K562 (cell line): ENCODE measurements around the gene EEF1A1. TPM values are rescaled to one million over a fixed set of nuclear protein-coding genes. Genes with fewer than 3 reads are reported as not detected.

Experiments
- ATAC-seq: fragments of 200-7000 bp; cut with Tn5 transposase; 3 replicates; pipeline ENCODE4 v1.9.1; 2020; ENCODE audit warnings: moderate library complexity
- BruUV-seq: library from RNA; stranded (reverse); fragments of 400-500 nt; replicated peaks from 2 replicates; lab custom pipeline; 2021; lab: Mats Ljungman, UMichigan
- CTCF ChIA-PET: fragments of 300-600 bp; formaldehyde crosslinking; extraction: SDS; loops from one replicate; lab custom pipeline; 2021; ENCODE audit warnings: low intra/inter-chr PET ratio; lab: Yijun Ruan, JAX
- POLR2A ChIA-PET: fragments of 300-600, 350-650 bp; sonication (Branson Sonifier 250); formaldehyde crosslinking; extraction: SDS; loops from one replicate; lab custom pipeline; 2021; ENCODE audit warnings: antibody characterized with exemption, inconsistent platforms; lab: Yijun Ruan, JAX
- DNase-seq, 4 experiments: peaks; one replicate each; pipeline versions ENCODE4 v3.0.0 to v3.0.0-alpha.2; 2011 to 2018; ENCODE audit warnings: low spot score in 3 of 4, mixed read lengths in 3 of 4; ENCODE audit errors: extremely low read depth in 1 of 4
- FAIRE-seq: peaks from 2 replicates; lab custom pipeline; 2011; peaks lifted over from hg19 to GRCh38; lab: Jason Lieb, UNC
- H2AFZ ChIP-seq: 2 replicates; pipeline ENCODE4 v1.6.0; 2011; ENCODE audit warnings: low read depth, low read length, control low read depth, inconsistent platforms
- H3K27ac ChIP-seq: fragments of 200-600 bp; 3 replicates; pipeline ENCODE4 v1.8.0; 2011; ENCODE audit warnings: low read depth, mild to moderate bottlenecking, control low read depth, inconsistent platforms, low read length, moderate library complexity, mixed read lengths; ENCODE audit errors: extremely low read depth
- H3K27me3 ChIP-seq, 2 experiments: fragments of 300-600 bp in 1 of 2; 2 replicates in 1 of 2; 3 replicates in 1 of 2; pipeline versions ENCODE4 v1.6.0 to v1.8.0; 2011; ENCODE audit warnings: inconsistent platforms in 2 of 2, low read length in 2 of 2, mild to moderate bottlenecking in 1 of 2, mixed read lengths in 1 of 2, moderate library complexity in 1 of 2; ENCODE audit not compliant: control insufficient read depth in 2 of 2, insufficient read depth in 2 of 2
- H3K36me3 ChIP-seq: fragments of 300-600 bp; 3 replicates; pipeline ENCODE4 v1.8.0; 2011; ENCODE audit warnings: mild to moderate bottlenecking, low read length, inconsistent platforms; ENCODE audit not compliant: control insufficient read depth, insufficient read depth
- H3K4me1 ChIP-seq, 2 experiments: fragments of 200-600 bp in 1 of 2; replicated peaks in 1 of 2; 2 replicates in 1 of 2; 3 replicates in 1 of 2; pipeline versions ENCODE4 v1.5.1 to v1.8.0; 2011; ENCODE audit warnings: inconsistent platforms in 2 of 2, low read length in 2 of 2, mild to moderate bottlenecking in 1 of 2, mixed read lengths in 1 of 2, moderate library complexity in 1 of 2; ENCODE audit not compliant: control insufficient read depth in 2 of 2, insufficient read depth in 2 of 2
- H3K4me2 ChIP-seq: 2 replicates; pipeline ENCODE4 v1.6.1; 2011; ENCODE audit warnings: low read length, control low read depth, inconsistent platforms, mixed read lengths; ENCODE audit not compliant: insufficient read depth
- H3K4me3 ChIP-seq: fragments of 200-600 bp; sonication (generic), shearing (Covaris generic); 2 replicates; pipeline ENCODE4 v1.5.1; 2016; ENCODE audit warnings: control low read depth, inconsistent platforms
- H3K79me2 ChIP-seq: fragments of 200-600 bp; 3 replicates; pipeline ENCODE4 v1.8.0; 2011; ENCODE audit warnings: low read length, inconsistent platforms; ENCODE audit not compliant: control insufficient read depth, insufficient read depth
- H3K9ac ChIP-seq, 2 experiments: 2 replicates each; pipeline versions ENCODE4 v1.6.0 to v1.6.1; 2011; ENCODE audit warnings: low read depth in 2 of 2, low read length in 2 of 2, control low read depth in 1 of 2, inconsistent platforms in 1 of 2, mild to moderate bottlenecking in 1 of 2, mixed read lengths in 1 of 2; ENCODE audit not compliant: insufficient read depth in 1 of 2
- H3K9me1 ChIP-seq: one replicate; pipeline ENCODE4 v1.6.0; 2011; ENCODE audit warnings: inconsistent platforms, mild to moderate bottlenecking, low read length, moderate library complexity; ENCODE audit not compliant: control insufficient read depth, insufficient read depth
- H3K9me3 ChIP-seq: replicated peaks from 2 replicates; pipeline ENCODE4 v1.5.1; 2011; ENCODE audit warnings: low read depth, low read length, inconsistent platforms; ENCODE audit not compliant: control insufficient read depth, insufficient read depth
- H4K20me1 ChIP-seq: replicated peaks from 2 replicates; pipeline ENCODE4 v1.6.1; 2011; ENCODE audit warnings: low read length, inconsistent platforms, mixed read lengths; ENCODE audit not compliant: control insufficient read depth, insufficient read depth
- ARID1B ChIP-seq: fragments of 450-650 bp; IDR thresholded peaks from 2 replicates; pipeline ENCODE4 v1.6.1; 2016; ENCODE audit warnings: antibody characterized with exemption, mild to moderate bottlenecking, inconsistent platforms
- EP400 ChIP-seq: fragments of 450-650 bp; IDR thresholded peaks from 2 replicates; pipeline ENCODE4 v1.6.1; 2017; ENCODE audit warnings: antibody characterized with exemption, mild to moderate bottlenecking, moderate library complexity
- HNRNPLL ChIP-seq: fragments of 200-400 bp; formaldehyde crosslinking; IDR thresholded peaks from 2 replicates; pipeline ENCODE4 v1.6.1; 2017; ENCODE audit warnings: low read length, low read depth, mild to moderate bottlenecking; ENCODE audit not compliant: poor library complexity, severe bottlenecking
- KAT7 ChIP-seq: sonication (generic); formaldehyde crosslinking; IDR thresholded peaks from 2 replicates; pipeline ENCODE4 v1.8.0; 2022; ENCODE audit warnings: missing genetic modification reagents, mild to moderate bottlenecking, borderline replicate concordance
- NONO ChIP-seq, 2 experiments: fragments of 200-400 bp in 1 of 2; fragments of 450-650 bp in 1 of 2; formaldehyde crosslinking in 1 of 2; IDR thresholded peaks; 2 replicates each; pipeline ENCODE4 v1.6.1; 2017; ENCODE audit warnings: low read depth in 2 of 2, mild to moderate bottlenecking in 2 of 2, moderate library complexity in 2 of 2, low read length in 1 of 2
- NR2F6 ChIP-seq: fragments of 450-650 bp; formaldehyde crosslinking; IDR thresholded peaks from 2 replicates; pipeline ENCODE4 v1.4.0; 2020; ENCODE audit warnings: mild to moderate bottlenecking
- SIX5 ChIP-seq, 2 experiments: IDR thresholded peaks; 2 replicates each; pipeline ENCODE4 v1.6.1; 2011; ENCODE audit warnings: low read length in 2 of 2, borderline replicate concordance in 1 of 2, low read depth in 1 of 2, mild to moderate bottlenecking in 1 of 2, moderate library complexity in 1 of 2; ENCODE audit not compliant: insufficient read depth in 1 of 2
- SMARCA4 ChIP-seq: fragments of 450-650 bp; IDR thresholded peaks from 2 replicates; pipeline ENCODE4 v1.6.1; 2016
- TAL1 ChIP-seq: fragments of 450-650 bp; IDR thresholded peaks from 2 replicates; pipeline ENCODE4 v1.6.1; 2016; ENCODE audit warnings: mild to moderate bottlenecking
- TARDBP ChIP-seq: fragments of 450-650 bp; IDR thresholded peaks from 2 replicates; pipeline ENCODE4 v1.6.1; 2016
- TBL1XR1 ChIP-seq, 2 experiments: IDR thresholded peaks; 2 replicates each; pipeline ENCODE4 v1.6.1; 2012; ENCODE audit warnings: improper control_type of control experiment in 2 of 2, low read length in 2 of 2, mild to moderate bottlenecking in 1 of 2
- XRCC3 ChIP-seq: fragments of 450-650 bp; IDR thresholded peaks from 2 replicates; pipeline ENCODE4 v1.6.1; 2017; ENCODE audit warnings: mild to moderate bottlenecking, moderate library complexity
- ZNF175 ChIP-seq: fragments of 200-800 bp; sonication (Bioruptor generic); IDR thresholded peaks from 2 replicates; pipeline ENCODE4 v1.6.1; 2016; ENCODE audit warnings: low read depth, mild to moderate bottlenecking, missing genetic modification characterization, missing compliant biosample characterization
- WGBS: fragments of 100-300 bp; shearing (Covaris generic); methylation state at CpG from one replicate; pipeline ENCODE4 v1.1.6; 2016; ENCODE audit warnings: low coverage, mixed read lengths; ENCODE audit not compliant: insufficient coverage; ENCODE audit errors: missing lambda C conversion rate; 5-methylcytosine and 5-hydroxymethylcytosine counted together
- in situ Hi-C: fragments of 300-500 bp; cut with MboI; formaldehyde crosslinking; loops from 4 replicates; pipeline ENCODE4 v1.15.0; 2018; ENCODE audit warnings: inconsistent platforms, mixed read lengths
- intact Hi-C: fragments of 100-400 bp; cut with micrococcal nuclease; formaldehyde crosslinking; loops from 2 replicates; pipeline ENCODE4 v1.14.2; 2022
- polyA plus RNA-seq, 8 experiments: library from polyadenylated mRNA; depleted of rRNA in 4 of 8; stranded (reverse) in 5 of 8; unstranded in 3 of 8; fragments of >200 nt; fragmentation: Nextera tagmentation in 2 of 8; fragmentation: Illumina TruSeq in 1 of 8; extraction: Ambion mirVana in 2 of 8; extraction: Trizol in 1 of 8; gene quantifications; 2 replicates each; pipeline versions ENCODE4 v1.2.1 to v1.2.3, GENCODE V29; 2011 to 2014; ENCODE audit warnings: inconsistent platforms in 1 of 8, missing spikeins in 1 of 8
- total RNA-seq, 7 experiments: library from RNA; depleted of rRNA in 6 of 7; stranded (reverse); fragments of >200 nt in 6 of 7; fragmentation: Illumina TruSeq in 2 of 7; extraction: Trizol in 2 of 7; gene quantifications; 2 replicates each; pipeline versions ENCODE4 v1.2.1 to v1.2.3, GENCODE V29; 2011 to 2021; ENCODE audit warnings: low replicate concordance in 1 of 7
- TF ChIP-seq, protein P1 (sequence below), 2 experiments: fragments of 150-350 bp in 1 of 2; IDR thresholded peaks; 2 replicates each; pipeline ENCODE4 v1.6.1; 2012 to 2016; ENCODE audit warnings: low read depth in 2 of 2, low read length in 2 of 2, mild to moderate bottlenecking in 1 of 2, moderate library complexity in 1 of 2
- TF ChIP-seq, protein P2 (sequence below): sonication (generic); formaldehyde crosslinking; IDR thresholded peaks from 2 replicates; pipeline ENCODE4 v1.8.0; 2022; ENCODE audit warnings: missing genetic modification reagents, mild to moderate bottlenecking, moderate library complexity, borderline replicate concordance

The EEF1A1 gene
- total and polyA plus RNA-seq, 9 of the 15 experiments (the other 6 are each of a cell fraction or from before 2014, with no cell fraction given) = 6,453 to 17,323 (median 11,082) TPM

DNA sequence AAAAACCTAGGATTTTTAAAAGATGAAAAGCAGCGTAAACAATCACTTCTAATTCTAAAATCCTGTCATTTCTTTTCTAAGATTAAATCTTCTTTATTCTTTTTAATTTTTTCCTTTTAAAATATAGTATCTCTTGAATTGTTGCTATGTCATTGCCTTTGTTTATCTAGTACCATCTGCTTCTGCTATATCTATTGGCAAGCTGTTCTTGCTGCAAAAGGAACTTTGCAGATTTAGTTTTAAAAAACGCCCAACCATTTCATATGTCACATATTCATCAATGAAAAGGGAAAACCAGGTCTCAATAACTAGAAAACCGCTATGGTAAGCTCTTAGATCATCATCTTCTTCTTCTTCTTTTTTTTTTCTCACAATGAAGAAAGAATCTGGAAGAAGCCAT lies 11.5 kb upstream of the EEF1A1 start (continued):
- TF ChIP-seq SIX5 (IDR thresholded peaks at IDR 0.05; ENCODE audit: borderline replicate concordance in 1 of 2, insufficient read depth in 1 of 2, low read depth in 1 of 2, low read length in 2 of 2) = no peak

DNA sequence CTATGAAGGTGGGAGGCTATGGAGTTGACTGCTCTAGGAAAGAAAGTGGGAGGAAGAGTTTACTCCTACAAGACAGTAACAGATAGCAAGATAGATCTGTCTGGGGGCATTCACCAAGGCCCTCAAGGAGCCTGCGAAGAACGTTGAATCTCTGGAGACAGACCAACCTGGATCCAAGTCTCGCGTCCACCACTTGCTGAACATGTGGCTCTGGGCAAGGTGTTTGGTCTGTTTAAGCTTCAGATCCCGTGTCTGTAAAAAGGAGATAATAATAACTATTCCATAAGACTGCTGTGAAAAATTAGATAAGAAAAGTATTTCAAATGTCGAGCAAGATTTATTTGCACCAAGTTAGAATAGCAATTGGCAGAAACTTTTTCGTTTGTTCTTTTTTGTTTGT lies 8.1 kb upstream of the EEF1A1 start:
- DNase-seq (peak; percentile 51 to 86 (median 66)), FAIRE-seq (peak; percentile 83), ATAC-seq (peak; percentile 92)
- no peaks in the 10 kb centered on the region for H3K27me3 ChIP-seq
- H3K9ac ChIP-seq = no peak overlapping the region
- POLR2A ChIA-PET = interaction anchor here (0.8 to 6.8 kb wide), 2 partner anchors 8 to 19 kb away, joined by 3 to 52 read pairs; partner anchors contain the start of gene EEF1A1
- H3K4me3 ChIP-seq = no peak overlapping the region
- no TSS peak for BruUV-seq
- CTCF ChIA-PET = no interaction called here
- intact Hi-C loops = loop anchor here (10.0 kb wide), 1 partner anchor 1756 kb away; the partner anchor contains the start of gene TMEM30A
- 0 out of 2 replicates have a peak overlapping the region, but pooled peaks have one; percentile 26 for H3K4me2 ChIP-seq
- in situ Hi-C loops = no loop called here
- H3K79me2 ChIP-seq = peaks cover 3% of the 10 kb centered on the region; the same call in 1 of the 3 replicates
- no peaks in the 10 kb centered on the region for H3K36me3 ChIP-seq
- peaks cover 4 to 5% of the 10 kb centered on the region in 2 experiments; a peak in 3 of 5 replicates for H3K4me1 ChIP-seq
- no peak overlapping the region for H2AFZ ChIP-seq
- no peaks in the 10 kb centered on the region for H3K9me3 ChIP-seq
- no peak overlapping the region for H3K27ac ChIP-seq
- 1% methylated on average over 7 of the region's 7 CpGs for WGBS
- no peaks in the 10 kb centered on the region for H4K20me1 ChIP-seq
- H3K9me1 ChIP-seq = no peaks in the 10 kb centered on the region
- TF ChIP-seq ZNF175 (CRISPR knock-in tag) = 0 out of 2 replicates have a peak, but pooled peaks have one; percentile 38
- TF ChIP-seq, protein P1, sequence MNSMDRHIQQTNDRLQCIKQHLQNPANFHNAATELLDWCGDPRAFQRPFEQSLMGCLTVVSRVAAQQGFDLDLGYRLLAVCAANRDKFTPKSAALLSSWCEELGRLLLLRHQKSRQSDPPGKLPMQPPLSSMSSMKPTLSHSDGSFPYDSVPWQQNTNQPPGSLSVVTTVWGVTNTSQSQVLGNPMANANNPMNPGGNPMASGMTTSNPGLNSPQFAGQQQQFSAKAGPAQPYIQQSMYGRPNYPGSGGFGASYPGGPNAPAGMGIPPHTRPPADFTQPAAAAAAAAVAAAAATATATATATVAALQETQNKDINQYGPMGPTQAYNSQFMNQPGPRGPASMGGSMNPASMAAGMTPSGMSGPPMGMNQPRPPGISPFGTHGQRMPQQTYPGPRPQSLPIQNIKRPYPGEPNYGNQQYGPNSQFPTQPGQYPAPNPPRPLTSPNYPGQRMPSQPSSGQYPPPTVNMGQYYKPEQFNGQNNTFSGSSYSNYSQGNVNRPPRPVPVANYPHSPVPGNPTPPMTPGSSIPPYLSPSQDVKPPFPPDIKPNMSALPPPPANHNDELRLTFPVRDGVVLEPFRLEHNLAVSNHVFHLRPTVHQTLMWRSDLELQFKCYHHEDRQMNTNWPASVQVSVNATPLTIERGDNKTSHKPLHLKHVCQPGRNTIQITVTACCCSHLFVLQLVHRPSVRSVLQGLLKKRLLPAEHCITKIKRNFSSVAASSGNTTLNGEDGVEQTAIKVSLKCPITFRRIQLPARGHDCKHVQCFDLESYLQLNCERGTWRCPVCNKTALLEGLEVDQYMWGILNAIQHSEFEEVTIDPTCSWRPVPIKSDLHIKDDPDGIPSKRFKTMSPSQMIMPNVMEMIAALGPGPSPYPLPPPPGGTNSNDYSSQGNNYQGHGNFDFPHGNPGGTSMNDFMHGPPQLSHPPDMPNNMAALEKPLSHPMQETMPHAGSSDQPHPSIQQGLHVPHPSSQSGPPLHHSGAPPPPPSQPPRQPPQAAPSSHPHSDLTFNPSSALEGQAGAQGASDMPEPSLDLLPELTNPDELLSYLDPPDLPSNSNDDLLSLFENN (IDR thresholded peaks at IDR 0.05; ENCODE audit: low read depth in 2 of 2, low read length in 2 of 2) = 0 out of 4 replicates have a peak, but pooled peaks of 1 of the 2 experiments have one; percentile 67
- no peak; a peak in 1 of 4 replicates for TF ChIP-seq NONO (IDR thresholded peaks at IDR 0.05; ENCODE audit: low read depth in 2 of 2, low read length in 1 of 2)
- peak; percentile 27; the same call in 1 of the 2 replicates for TF ChIP-seq EP400
- TF ChIP-seq TBL1XR1 (IDR thresholded peaks at IDR 0.05; ENCODE audit: low read length in 2 of 2) = peak in 1 of 2 experiments; percentile 79; a peak in 1 of 4 replicates
- TF ChIP-seq KAT7 (CRISPR knock-in tag) = no peak
- peak; percentile 94 for TF ChIP-seq ARID1B
- TF ChIP-seq SMARCA4 = peak; percentile 79; the same call in 1 of the 2 replicates
- no peak for TF ChIP-seq NR2F6 (CRISPR knock-in tag)
- TF ChIP-seq XRCC3 = no peak
- TF ChIP-seq, protein P2, sequence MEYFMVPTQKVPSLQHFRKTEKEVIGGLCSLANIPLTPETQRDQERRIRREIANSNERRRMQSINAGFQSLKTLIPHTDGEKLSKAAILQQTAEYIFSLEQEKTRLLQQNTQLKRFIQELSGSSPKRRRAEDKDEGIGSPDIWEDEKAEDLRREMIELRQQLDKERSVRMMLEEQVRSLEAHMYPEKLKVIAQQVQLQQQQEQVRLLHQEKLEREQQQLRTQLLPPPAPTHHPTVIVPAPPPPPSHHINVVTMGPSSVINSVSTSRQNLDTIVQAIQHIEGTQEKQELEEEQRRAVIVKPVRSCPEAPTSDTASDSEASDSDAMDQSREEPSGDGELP (CRISPR knock-in tag) = peak; percentile 46; the same call in 1 of the 2 replicates
- TF ChIP-seq TARDBP = 0 out of 2 replicates have a peak, but pooled peaks have one; percentile 21
- no peak for TF ChIP-seq HNRNPLL
- peak; percentile 97 for TF ChIP-seq TAL1
